SU-DHL-6 (cell line): ENCODE measurements around the gene S100PBP.
A peak's percentile ranks its signal among the peaks of the same experiment; 100 is the strongest.

Experiments
- H2AFZ ChIP-seq: fragments of 200-600 bp; sonication (generic); 2 replicates; pipeline ENCODE4 v1.6.1; 2014; ENCODE audit warnings: low read depth, mild to moderate bottlenecking, moderate library complexity, mixed read lengths, antibody characterized with exemption, low read length; ENCODE audit not compliant: severe bottlenecking
- H3F3A ChIP-seq: fragments of 200-600 bp; shearing (Covaris generic); 2 replicates; pipeline ENCODE4 v1.6.0; 2016; ENCODE audit warnings: antibody characterized with exemption, mild to moderate bottlenecking; ENCODE audit not compliant: insufficient read depth
- H3K27ac ChIP-seq: fragments of 200-600 bp; sonication (generic); 2 replicates; pipeline ENCODE4 v1.5.1; 2016; ENCODE audit warnings: low read depth, mild to moderate bottlenecking, low read length, moderate library complexity, mixed read lengths
- H3K27me3 ChIP-seq: fragments of 200-600 bp; sonication (generic), shearing (Covaris generic); 2 replicates; pipeline ENCODE4 v1.6.0; 2014; ENCODE audit warnings: mild to moderate bottlenecking, low read length
- H3K36me3 ChIP-seq: fragments of 200-600 bp; sonication (generic); 2 replicates; pipeline ENCODE4 v1.6.1; 2014; ENCODE audit warnings: mild to moderate bottlenecking, low read length, mixed read lengths
- H3K4me2 ChIP-seq: fragments of 300-600, 200-600 bp; shearing (Covaris generic), sonication (generic); 2 replicates; pipeline ENCODE4 v1.6.0; 2014; ENCODE audit warnings: low read length, low read depth, mild to moderate bottlenecking; ENCODE audit not compliant: poor library complexity, severe bottlenecking
- H3K4me3 ChIP-seq: fragments of 200-600 bp; sonication (generic); 2 replicates; pipeline ENCODE4 v1.5.1; 2014; ENCODE audit warnings: antibody characterized with exemption, low read length, mild to moderate bottlenecking, mixed read lengths; ENCODE audit not compliant: insufficient read depth, poor library complexity, severe bottlenecking
- H3K79me2 ChIP-seq: fragments of 200-600 bp; sonication (generic); 2 replicates; pipeline ENCODE4 v1.6.1; 2014; ENCODE audit warnings: mild to moderate bottlenecking, low read length, moderate library complexity; ENCODE audit not compliant: insufficient read depth
- H3K9ac ChIP-seq: fragments of 200-600 bp; sonication (generic); 2 replicates; pipeline ENCODE4 v1.7.0; 2014; ENCODE audit warnings: mild to moderate bottlenecking, low read length
- H3K9me2 ChIP-seq: fragments of 200-600 bp; sonication (generic); replicated peaks from 2 replicates; pipeline ENCODE4 v1.6.1; 2014; ENCODE audit warnings: low read length; ENCODE audit not compliant: insufficient read depth
- H3K9me3 ChIP-seq: fragments of 200-600 bp; sonication (generic); 2 replicates; pipeline ENCODE4 v1.6.1; 2014; ENCODE audit warnings: low read length, mixed read lengths; ENCODE audit not compliant: insufficient read depth
- H4K20me1 ChIP-seq: fragments of 200-600 bp; sonication (generic); 2 replicates; pipeline ENCODE4 v1.6.1; 2014; ENCODE audit warnings: low read depth, mild to moderate bottlenecking, antibody characterized with exemption, low read length, moderate library complexity, mixed read lengths
- CTCF ChIP-seq: fragments of 200-600 bp; sonication (generic); IDR thresholded peaks from one replicate; pipeline ENCODE4 v1.5.1; 2017; ENCODE audit warnings: antibody characterized with exemption, mild to moderate bottlenecking, low read length, moderate library complexity; ENCODE audit not compliant: insufficient read depth, poor library complexity, severe bottlenecking
- EZH2phosphoT487 ChIP-seq: fragments of 200-600 bp; sonication (generic), shearing (Covaris generic); conservative IDR thresholded peaks from 2 replicates; pipeline ENCODE4 v1.6.1; 2018; ENCODE audit warnings: mild to moderate bottlenecking, antibody characterized with exemption, low read length, moderate library complexity, mixed read lengths

S100PBP gene

GRCh38 chr1:32901823-32902534 lies 84.5 kb downstream of the S100PBP start:
- no peak for TF ChIP-seq EZH2phosphoT487
- TF ChIP-seq CTCF: no peak
- Histone ChIP-seq H4K20me1 (no peaks in the 10 kb centered on the region), H3K9me2 (no peaks in the 10 kb centered on the region), H3K36me3 (no peaks in the 10 kb centered on the region), H3F3A (no peaks in the 10 kb centered on the region), H3K4me3 (peak overlapping the region; percentile 47), H3K9ac (peak overlapping the region; percentile 26; the same call in 1 of the 2 replicates), H3K27ac (no peak overlapping the region), H3K79me2 (no peaks in the 10 kb centered on the region), H2AFZ (no peak overlapping the region), H3K4me2 (peak overlapping the region; percentile 56), H3K9me3 (no peaks in the 10 kb centered on the region), H3K27me3 (no peaks in the 10 kb centered on the region)

GRCh38 chr1:32902535-32902920 lies 85.1 kb downstream of the S100PBP start:
- TF ChIP-seq EZH2phosphoT487 (no peak), CTCF (no peak)
- H3K79me2 ChIP-seq: no peaks in the 10 kb centered on the region
- no peaks in the 10 kb centered on the region for H3K36me3 ChIP-seq
- H3K27me3 ChIP-seq: no peaks in the 10 kb centered on the region
- H2AFZ ChIP-seq: no peak overlapping the region
- H3K9me2 ChIP-seq: no peaks in the 10 kb centered on the region
- no peak overlapping the region for H3K4me3 ChIP-seq
- no peak overlapping the region for H3K27ac ChIP-seq
- H3K9me3 ChIP-seq: no peaks in the 10 kb centered on the region
- H4K20me1 ChIP-seq: no peaks in the 10 kb centered on the region
- H3F3A ChIP-seq: no peaks in the 10 kb centered on the region
- H3K9ac ChIP-seq: no peak overlapping the region
- H3K4me2 ChIP-seq: no peak overlapping the region

GRCh38 chr1:32903991-32904785 lies 86.7 kb downstream of the S100PBP start:
- H3K79me2 ChIP-seq: no peaks in the 10 kb centered on the region
- H4K20me1 ChIP-seq: no peaks in the 10 kb centered on the region
- H3F3A ChIP-seq: no peaks in the 10 kb centered on the region
- H3K9ac ChIP-seq: no peak overlapping the region
- H3K36me3 ChIP-seq: no peaks in the 10 kb centered on the region
- no peak overlapping the region for H2AFZ ChIP-seq
- no peaks in the 10 kb centered on the region for H3K9me3 ChIP-seq
- H3K4me3 ChIP-seq: no peak overlapping the region
- H3K4me2 ChIP-seq: no peak overlapping the region
- H3K27ac ChIP-seq: no peak overlapping the region
- no peaks in the 10 kb centered on the region for H3K27me3 ChIP-seq
- H3K9me2 ChIP-seq: no peaks in the 10 kb centered on the region
- TF ChIP-seq EZH2phosphoT487 (no peak), CTCF (no peak)
